ENCODE results near the gene CHFR.

The CHFR gene

GRCh38 chr12:132835076-132836025 is 52.1 kb downstream of the CHFR start:
- TF ChIP-seq, protein P1, sequence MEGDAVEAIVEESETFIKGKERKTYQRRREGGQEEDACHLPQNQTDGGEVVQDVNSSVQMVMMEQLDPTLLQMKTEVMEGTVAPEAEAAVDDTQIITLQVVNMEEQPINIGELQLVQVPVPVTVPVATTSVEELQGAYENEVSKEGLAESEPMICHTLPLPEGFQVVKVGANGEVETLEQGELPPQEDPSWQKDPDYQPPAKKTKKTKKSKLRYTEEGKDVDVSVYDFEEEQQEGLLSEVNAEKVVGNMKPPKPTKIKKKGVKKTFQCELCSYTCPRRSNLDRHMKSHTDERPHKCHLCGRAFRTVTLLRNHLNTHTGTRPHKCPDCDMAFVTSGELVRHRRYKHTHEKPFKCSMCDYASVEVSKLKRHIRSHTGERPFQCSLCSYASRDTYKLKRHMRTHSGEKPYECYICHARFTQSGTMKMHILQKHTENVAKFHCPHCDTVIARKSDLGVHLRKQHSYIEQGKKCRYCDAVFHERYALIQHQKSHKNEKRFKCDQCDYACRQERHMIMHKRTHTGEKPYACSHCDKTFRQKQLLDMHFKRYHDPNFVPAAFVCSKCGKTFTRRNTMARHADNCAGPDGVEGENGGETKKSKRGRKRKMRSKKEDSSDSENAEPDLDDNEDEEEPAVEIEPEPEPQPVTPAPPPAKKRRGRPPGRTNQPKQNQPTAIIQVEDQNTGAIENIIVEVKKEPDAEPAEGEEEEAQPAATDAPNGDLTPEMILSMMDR (conservative IDR thresholded peaks at IDR 0.05) = no peak
- no peak overlapping the region for H3K27ac ChIP-seq

DNA sequence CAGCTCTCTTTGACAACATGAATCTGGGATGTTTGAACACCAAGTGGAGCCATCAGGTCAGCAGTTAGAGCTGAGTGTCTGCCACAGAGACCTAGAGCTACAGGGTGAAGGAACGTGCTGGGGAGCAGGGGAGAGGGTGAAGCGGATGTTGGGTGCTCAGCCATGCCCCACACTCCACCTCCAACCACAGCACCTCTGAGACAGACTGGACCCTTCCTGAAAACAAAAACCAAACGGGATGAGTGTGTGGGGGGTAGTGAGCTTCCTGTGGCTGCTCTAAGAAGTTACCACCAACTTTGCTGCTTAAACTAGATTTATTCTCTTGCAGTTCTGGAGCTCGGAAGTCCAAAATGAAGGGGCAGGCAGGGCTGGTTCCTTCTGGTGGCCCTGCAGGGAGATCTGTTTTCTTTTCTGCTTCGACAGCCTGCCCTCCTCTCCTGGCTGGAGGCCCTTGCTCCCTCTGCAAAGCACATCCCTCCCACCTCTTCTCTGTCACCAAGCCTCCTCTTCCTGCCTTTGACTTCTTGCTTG is 53.2 kb downstream of the CHFR start:
- TF ChIP-seq, protein P1 (conservative IDR thresholded peaks at IDR 0.05) = no peak
- H3K27ac ChIP-seq = no peak overlapping the region

DNA sequence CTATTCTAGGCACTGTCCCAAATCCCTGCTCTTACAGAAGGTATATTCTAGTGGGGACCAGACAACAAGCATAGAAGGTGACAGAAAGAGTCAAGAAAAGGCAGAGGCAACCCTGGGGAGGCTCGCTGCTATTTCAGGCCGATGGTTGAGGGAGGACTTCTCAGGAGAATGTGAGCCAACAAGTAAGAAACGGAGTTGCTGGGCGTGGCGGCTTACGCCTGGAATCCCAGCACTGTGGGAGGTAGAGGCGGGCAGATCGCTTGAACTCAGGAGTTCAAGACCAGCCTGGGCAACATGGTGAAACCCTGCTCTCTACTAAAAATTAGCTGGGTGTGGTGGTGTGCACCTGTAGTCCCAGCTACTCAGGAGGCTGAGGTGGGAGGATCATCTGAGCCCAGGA is 54.1 kb downstream of the CHFR start:
- H3K27ac ChIP-seq = no peak overlapping the region
- TF ChIP-seq, protein P1 (conservative IDR thresholded peaks at IDR 0.05) = no peak

DNA sequence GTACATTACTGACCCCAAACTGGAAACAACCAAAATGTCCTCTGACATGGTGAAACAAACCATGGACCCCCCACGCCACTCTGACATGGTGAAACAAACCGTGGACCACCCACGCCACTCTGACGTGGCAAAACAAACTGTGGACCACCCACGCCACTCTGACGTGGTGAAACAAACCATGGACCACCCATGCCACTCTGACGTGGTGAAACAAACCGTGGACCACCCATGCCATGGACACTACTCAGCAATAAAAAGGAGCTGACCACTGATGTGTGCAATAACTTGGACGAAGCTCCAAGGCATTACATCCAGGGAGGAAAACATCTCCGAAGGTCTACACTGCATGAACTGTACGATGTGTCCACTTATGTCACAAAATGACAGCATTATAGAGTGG is 55.6 kb downstream of the CHFR start:
- H3K27ac ChIP-seq = no peak overlapping the region

DNA sequence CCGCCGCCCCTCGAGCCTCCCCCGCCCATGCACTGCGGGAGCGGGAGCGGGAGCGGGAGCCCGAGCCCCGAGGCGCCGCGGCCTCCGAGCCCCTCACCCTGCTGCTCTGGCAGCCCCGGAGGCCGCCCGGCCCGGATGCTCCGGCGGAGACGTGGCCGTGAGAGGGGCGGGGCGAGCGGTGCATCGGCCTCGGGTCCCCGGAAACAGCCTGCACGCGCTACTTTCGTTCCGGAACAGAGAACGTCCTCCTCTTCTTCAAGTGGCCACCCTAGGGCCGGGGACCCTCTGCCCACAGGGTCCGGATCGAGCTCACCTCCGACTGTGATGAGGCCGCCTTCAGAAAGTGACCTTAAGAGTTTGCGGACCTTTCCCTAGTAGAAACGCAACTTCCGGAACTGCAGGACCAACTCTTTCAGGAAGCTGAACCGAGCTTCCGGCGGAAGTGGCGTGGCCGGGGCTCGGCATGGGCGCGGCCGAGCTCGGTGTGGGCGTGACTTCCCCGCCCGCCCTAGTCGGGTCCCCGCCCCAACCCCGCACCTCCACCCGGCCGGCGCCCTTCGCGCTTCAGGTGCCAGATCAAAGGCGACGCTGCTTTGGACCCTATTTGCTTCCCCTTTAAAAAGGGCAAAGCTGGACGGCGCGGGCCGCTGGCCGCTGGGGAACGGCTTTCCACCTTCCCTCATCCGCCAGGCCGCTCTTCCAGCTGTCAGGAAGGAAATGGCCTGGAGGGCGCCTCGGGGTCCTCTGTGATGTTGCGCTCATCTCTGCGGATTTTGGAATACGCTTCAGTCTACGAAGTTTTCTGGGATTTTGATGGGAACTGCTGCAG is 58.5 kb downstream of the CHFR start, which contains the start of gene GOLGA3:
Gene GOLGA3, minus strand, starts transcription at position 164 of the 829 bp plus-strand sequence. CDS start 6,741 bp downstream, outside the sequence.
- H3K27ac ChIP-seq = peak within 1 kb of the TSS; percentile 98
- TF ChIP-seq, protein P1 (conservative IDR thresholded peaks at IDR 0.05) = no peak

More for the DNA sequence above, 55.6 kb downstream of the CHFR start:
- TF ChIP-seq, protein P1 (conservative IDR thresholded peaks at IDR 0.05) = no peak

GRCh38 chr12:132827763-132828703 is 59.4 kb downstream of the CHFR start:
- TF ChIP-seq, protein P1 (conservative IDR thresholded peaks at IDR 0.05) = 0 out of 2 replicates have a peak, but pooled peaks have one; percentile 9
- peak overlapping the region; percentile 98 for H3K27ac ChIP-seq

Data from VCaP (cell line).